Measurements from ENCODE around the gene RUNX3. TPM values are rescaled to one million over a fixed set of nuclear protein-coding genes. Genes with fewer than 3 reads are reported as not detected.

Gene RUNX3
- total and polyA plus RNA-seq, 2 of the 8 experiments (the other 6 are each of a cell fraction or from before 2014, with no cell fraction given) = 0.62 to 0.82 TPM

- H4K91ac ChIP-seq (replicated peaks; ENCODE audit: insufficient read length, low read length) = no peak overlapping the region
- WGBS, 2 experiments (ENCODE audit: extremely low coverage in 1 of 2, insufficient coverage in 1 of 2, insufficient read length in 1 of 2, insufficient replicate concordance in 2 of 2, low coverage in 1 of 2, low lambda C conversion rate in 2 of 2, missing lambda C conversion rate in 1 of 2) = 91% methylated on average over 4 of the region's 4 CpGs; no CpG with 5 or more reads in 1 of the 2 experiments
- CTCF ChIA-PET (ENCODE audit: partially characterized antibody) = interaction anchor here (0.6 to 2.2 kb wide), 13 partner anchors 11 to 267 kb away, joined by 3 to 9 read pairs (median 4); no protein-coding TSS in a partner anchor
- FAIRE-seq (no peak), DNase-seq (ENCODE audit: low read depth in 1 of 2, low spot score in 2 of 2) (no peak)
- H3K4me1 ChIP-seq (replicated peaks in 1 of 4; ENCODE audit: control insufficient read depth in 3 of 4, insufficient read depth in 4 of 4, low read length in 3 of 4) = peaks cover 0 to 24% (median 6%) of the 10 kb centered on the region in 4 experiments; a peak in 6 of 7 replicates
- H3K23ac ChIP-seq (ENCODE audit: insufficient read length) = no peak overlapping the region
- POLR2A ChIA-PET (ENCODE audit: partially characterized antibody) = interaction anchor here (1.7 kb wide), 1 partner anchor 9 kb away, joined by 6 read pairs; the partner anchor contains the start of gene RUNX3
- no peaks in the 10 kb centered on the region for H3K23me2 ChIP-seq (ENCODE audit: low read depth, low read length)
- H3K27me3 ChIP-seq (replicated peaks in 1 of 4; ENCODE audit: control insufficient read depth in 3 of 4, extremely low read depth in 1 of 4, insufficient read depth in 3 of 4, low read length in 3 of 4) = peaks cover 0 to 15% (median 14%) of the 10 kb centered on the region in 4 experiments; a peak in 6 of 7 replicates
- H4K20me1 ChIP-seq (replicated peaks in 1 of 2; ENCODE audit: control insufficient read depth in 1 of 2, insufficient read depth in 2 of 2, low read length in 2 of 2) = no peaks in the 10 kb centered on the region
- H4K8ac ChIP-seq (ENCODE audit: extremely low read depth, insufficient read depth, low read length) = no peak overlapping the region; the same call in 1 of the 2 replicates
- H3K14ac ChIP-seq (ENCODE audit: insufficient read length) = no peak overlapping the region
- no peaks in the 10 kb centered on the region for H3K36me3 ChIP-seq (ENCODE audit: control insufficient read depth in 2 of 4, insufficient read depth in 4 of 4, low read length in 3 of 4)
- no peak overlapping the region for H2BK120ac ChIP-seq (replicated peaks; ENCODE audit: low read depth, low read length)
- H3K9me3 ChIP-seq (ENCODE audit: insufficient read depth in 2 of 2, low read depth in 1 of 2, low read length in 1 of 2) = no peaks in the 10 kb centered on the region
- no peak overlapping the region for H2BK20ac ChIP-seq (ENCODE audit: low read length)
- no peak overlapping the region for H3K18ac ChIP-seq (ENCODE audit: extremely low read depth, low read length)
- H3K27ac ChIP-seq (ENCODE audit: low read depth, low read length) = no peak overlapping the region
- no peak overlapping the region for H3K56ac ChIP-seq (replicated peaks; ENCODE audit: insufficient read length, low read depth, low read length)
- H3K79me2 ChIP-seq (ENCODE audit: control insufficient read depth in 1 of 2, insufficient read depth in 2 of 2, low read length in 2 of 2) = no peaks in the 10 kb centered on the region
- H2BK12ac ChIP-seq (ENCODE audit: low read depth, low read length) = no peak overlapping the region
- TF ChIP-seq KDM4A (IDR thresholded peaks at IDR 0.05; ENCODE audit: low read depth, low read length, severe bottlenecking) (no peak), NANOG (IDR thresholded peaks at IDR 0.05; ENCODE audit: insufficient read depth, low read depth, low read length, poor library complexity, severe bottlenecking) (no peak), SP1 (IDR thresholded peaks at IDR 0.05; ENCODE audit: low read depth, low read length) (no peak), CTCF (IDR thresholded peaks at IDR 0.05; ENCODE audit: control extremely low read depth in 1 of 3, insufficient read depth in 1 of 3, low read depth in 1 of 3, low read length in 3 of 3) (no peak), BCL11A (IDR thresholded peaks at IDR 0.05; ENCODE audit: low read depth in 2 of 2, low read length in 2 of 2) (no peak), SP4 (IDR thresholded peaks at IDR 0.05; ENCODE audit: low read length) (no peak), BACH1 (IDR thresholded peaks at IDR 0.05; ENCODE audit: low read length) (no peak)
- H3K4me3 ChIP-seq (ENCODE audit: extremely low read depth in 1 of 4, insufficient read depth in 2 of 4, low read depth in 3 of 4, low read length in 4 of 4) = no peak overlapping the region
- H4K5ac ChIP-seq (ENCODE audit: insufficient read length, low read depth, low read length) = no peak overlapping the region
- no peak overlapping the region for H3K4ac ChIP-seq (replicated peaks; ENCODE audit: insufficient read length, low read depth, low read length)
- H2BK15ac ChIP-seq (ENCODE audit: low read length) = no peak overlapping the region
- H3K79me1 ChIP-seq (ENCODE audit: low read depth, low read length) = no peaks in the 10 kb centered on the region
- H2AK5ac ChIP-seq (ENCODE audit: low read depth, low read length) = no peak overlapping the region
- H3K4me2 ChIP-seq (ENCODE audit: insufficient read depth in 1 of 2, low read depth in 2 of 2, low read length in 2 of 2) = no peak overlapping the region
- no peak overlapping the region for H2AFZ ChIP-seq (ENCODE audit: low read length)
- no peak overlapping the region for H3K9ac ChIP-seq (replicated peaks in 1 of 4; ENCODE audit: extremely low read depth in 1 of 4, low read depth in 3 of 4, low read length in 3 of 4)
- no peak overlapping the region for H2BK5ac ChIP-seq (ENCODE audit: low read depth, low read length)
Observed at GRCh38 chr1:24939675-24940193, 9.7 kb upstream of the RUNX3 start.

All from H1 (cell line).